ENCODE results near the gene TET1. TPM values are rescaled to one million over a fixed set of nuclear protein-coding genes. Genes with fewer than 3 reads are reported as not detected.

Gene TET1
- polyA plus RNA-seq, 3 donors, result 0.01 to 0.08 (median 0.06) TPM

DNA sequence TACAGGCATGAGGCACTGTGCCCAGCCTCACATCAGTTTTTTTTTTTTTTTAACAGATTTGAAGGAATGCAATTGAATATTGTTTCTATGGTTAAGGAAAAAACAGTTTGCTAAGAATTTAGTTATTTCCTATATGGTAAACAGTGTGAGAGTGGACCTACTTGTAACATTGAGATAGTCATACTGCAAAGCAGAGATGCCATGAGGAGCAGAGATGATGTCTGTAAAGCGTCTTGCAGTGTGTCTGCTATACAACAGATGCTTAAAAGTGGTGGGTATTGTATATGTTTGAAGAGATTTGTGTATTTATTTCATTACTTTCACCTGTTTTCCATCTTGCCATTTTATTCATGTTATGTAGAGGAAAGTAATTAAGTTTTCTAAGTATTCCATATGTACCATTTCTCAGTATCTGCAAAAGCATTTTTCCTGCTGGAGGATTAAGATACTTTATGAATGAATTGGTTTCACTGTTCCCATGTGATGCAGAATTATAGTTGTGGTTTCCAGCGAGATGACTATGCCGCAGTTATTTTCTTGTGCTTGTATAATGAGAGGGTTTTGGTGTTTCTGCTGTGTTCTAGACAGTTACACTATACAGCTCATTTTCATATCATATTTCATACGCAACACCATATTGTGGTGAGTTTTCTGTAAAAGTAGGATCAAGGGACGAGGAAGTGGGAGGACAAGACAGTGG is 26.6 kb downstream of the TET1 start:
- Histone ChIP-seq H3K27me3 (ENCODE audit: control insufficient read depth in 2 of 2, insufficient read depth in 2 of 2, low read length in 2 of 2) (peaks cover 0 to 16% of the 10 kb centered on the region in 2 donors), H3K9ac (ENCODE audit: insufficient read depth, low read length, poor library complexity, severe bottlenecking) (no peak overlapping the region), H3K9me3 (replicated peaks in 1 of 2; ENCODE audit: control insufficient read depth in 1 of 2, insufficient read depth in 1 of 2, low read length in 2 of 2) (no peaks in the 10 kb centered on the region), H3K79me2 (ENCODE audit: insufficient read depth, low read length) (no peaks in the 10 kb centered on the region), H2AFZ (ENCODE audit: insufficient read depth, low read depth, low read length, poor library complexity, severe bottlenecking) (no peak overlapping the region), H3K36me3 (replicated peaks in 1 of 2; ENCODE audit: control insufficient read depth in 1 of 2, insufficient read depth in 2 of 2, low read length in 2 of 2) (no peaks in the 10 kb centered on the region), H4K20me1 (ENCODE audit: insufficient read depth, low read length) (no peaks in the 10 kb centered on the region), H3K4me2 (replicated peaks; ENCODE audit: extremely low read depth, low read length, poor library complexity, severe bottlenecking) (no peak overlapping the region), H3K4me1 (ENCODE audit: control insufficient read depth in 1 of 2, insufficient read depth in 2 of 2, low read length in 2 of 2) (no peaks in the 10 kb centered on the region), H3K4me3 (replicated peaks in 1 of 3; ENCODE audit: low read depth in 2 of 3, low read length in 3 of 3) (no peak overlapping the region), H3K27ac (ENCODE audit: low read depth in 1 of 2, low read length in 2 of 2) (no peak overlapping the region)
- no peak for DNase-seq
- intact Hi-C loops (cut with micrococcal nuclease), result no loop called here
- TF ChIP-seq CTCF (IDR thresholded peaks at IDR 0.05), result no peak
- Mint-ChIP-seq H3K4me1 (no peaks in the 10 kb centered on the region), H3K9me3 (peaks cover 0 to 2% (median 0%) of the 10 kb centered on the region in 7 donors), H3K4me3 (no peak overlapping the region), H3K36me3 (no peaks in the 10 kb centered on the region), H3K27ac (no peak overlapping the region), H3K27me3 (ENCODE audit: low read depth in 3 of 3) (peaks cover 19 to 22% (median 21%) of the 10 kb centered on the region in 3 donors)
- WGBS (ENCODE audit: insufficient coverage), result 82% methylated on average over 1 of the region's 5 CpGs

GRCh38 chr10:68594405-68594804 is 34.3 kb downstream of the TET1 start:
- TF ChIP-seq CTCF (IDR thresholded peaks at IDR 0.05), result no peak
- Histone ChIP-seq H3K4me3 (replicated peaks in 1 of 3; ENCODE audit: low read depth in 2 of 3, low read length in 3 of 3) (no peak overlapping the region), H3K9ac (ENCODE audit: insufficient read depth, low read length, poor library complexity, severe bottlenecking) (no peak overlapping the region), H3K4me1 (ENCODE audit: control insufficient read depth in 1 of 2, insufficient read depth in 2 of 2, low read length in 2 of 2) (no peaks in the 10 kb centered on the region), H3K36me3 (replicated peaks in 1 of 2; ENCODE audit: control insufficient read depth in 1 of 2, insufficient read depth in 2 of 2, low read length in 2 of 2) (no peaks in the 10 kb centered on the region), H3K4me2 (replicated peaks; ENCODE audit: extremely low read depth, low read length, poor library complexity, severe bottlenecking) (no peak overlapping the region), H3K27me3 (ENCODE audit: control insufficient read depth in 2 of 2, insufficient read depth in 2 of 2, low read length in 2 of 2) (peaks cover 0 to 17% of the 10 kb centered on the region in 2 donors), H3K79me2 (ENCODE audit: insufficient read depth, low read length) (no peaks in the 10 kb centered on the region), H3K9me3 (replicated peaks in 1 of 2; ENCODE audit: control insufficient read depth in 1 of 2, insufficient read depth in 1 of 2, low read length in 2 of 2) (no peaks in the 10 kb centered on the region), H4K20me1 (ENCODE audit: insufficient read depth, low read length) (no peaks in the 10 kb centered on the region), H3K27ac (ENCODE audit: low read depth in 1 of 2, low read length in 2 of 2) (no peak overlapping the region), H2AFZ (ENCODE audit: insufficient read depth, low read depth, low read length, poor library complexity, severe bottlenecking) (no peak overlapping the region)
- Mint-ChIP-seq H3K4me1 (peaks cover 2% of the 10 kb centered on the region), H3K36me3 (no peaks in the 10 kb centered on the region), H3K9me3 (peaks cover 0 to 7% (median 0%) of the 10 kb centered on the region in 7 donors), H3K4me3 (no peak overlapping the region), H3K27ac (no peak overlapping the region), H3K27me3 (ENCODE audit: low read depth in 3 of 3) (peaks cover 18 to 35% (median 25%) of the 10 kb centered on the region in 3 donors)
- no peak for DNase-seq
- no CpG with 5 or more reads among the region's 5 CpGs for WGBS (ENCODE audit: insufficient coverage)
- intact Hi-C loops (cut with micrococcal nuclease), result no loop called here

Data from CD14-positive monocyte (primary cell).